GM19452 (cell line): ENCODE measurements around the gene IL3.

ENCODE experiments used
- ATAC-seq: cut with Tn5 transposase; IDR thresholded peaks from one replicate; pipeline ENCODE4 v1.9.1; 2021; ENCODE audit not compliant: unreplicated experiment

Gene IL3

GRCh38 chr5:132110930-132111329, 50.5 kb downstream of the IL3 start:
- ATAC-seq: no peak

- ATAC-seq: no peak
Measured at GRCh38 chr5:132112111-132112510, 51.7 kb downstream of the IL3 start.
